M059J (cell line): ENCODE measurements around the gene TRIM29. TPM values are rescaled to one million over a fixed set of nuclear protein-coding genes. Genes with fewer than 3 reads are reported as not detected.
"Not testable (repeated sequence)": the region's sequence is repeated elsewhere in the genome, so short reads cannot be mapped to it uniquely, and the experiment has no call there.

Source experiments
- DNase-seq: peaks from one replicate; pipeline ENCODE4 v3.0.0-alpha.2; 2012; ENCODE audit warnings: low read depth
- total RNA-seq: library from RNA; depleted of rRNA; stranded (reverse); fragments of >200 nt; shearing (Covaris generic); gene quantifications from 2 replicates; pipeline ENCODE4 v1.2.3, GENCODE V29; 2014

TRIM29 gene
- total RNA-seq, 1 experiment from 2014 or later = 0.32 TPM

- peak; percentile 65 for DNase-seq
These were observed 34.4 kb upstream of the TRIM29 start for GRCh38 chr11:120172054-120172911.

GRCh38 chr11:120170741-120171261, 32.9 kb upstream of the TRIM29 start:
- no peak for DNase-seq

GRCh38 chr11:120169981-120170698, 32.2 kb upstream of the TRIM29 start:
- DNase-seq = no peak

GRCh38 chr11:120168960-120169681, 31.2 kb upstream of the TRIM29 start:
- peak; percentile 71 for DNase-seq

- DNase-seq = no peak
These were observed 30.4 kb upstream of the TRIM29 start for GRCh38 chr11:120168108-120168959.

- no peak for DNase-seq
These were observed 29.7 kb upstream of the TRIM29 start for GRCh38 chr11:120167659-120168058.

DNA sequence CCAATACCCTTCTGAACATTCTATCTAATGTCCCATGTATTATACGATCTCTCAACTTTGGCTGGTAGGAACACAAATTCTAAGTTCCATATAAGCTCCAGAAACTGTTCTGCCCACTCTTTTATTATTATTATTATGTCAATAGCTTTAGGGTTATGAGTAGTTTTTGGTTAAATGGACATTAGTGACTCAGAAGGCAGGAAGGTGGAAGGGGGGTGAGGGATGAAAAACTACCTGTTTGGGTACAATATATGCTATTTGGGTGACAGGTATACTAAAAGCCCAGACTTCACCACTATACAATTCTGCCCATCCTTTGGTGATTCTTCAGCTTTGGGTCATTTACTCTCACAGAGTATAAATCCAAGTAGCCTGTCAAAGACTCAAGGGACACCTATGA, 22.5 kb upstream of the TRIM29 start:
- DNase-seq = no peak

DNA sequence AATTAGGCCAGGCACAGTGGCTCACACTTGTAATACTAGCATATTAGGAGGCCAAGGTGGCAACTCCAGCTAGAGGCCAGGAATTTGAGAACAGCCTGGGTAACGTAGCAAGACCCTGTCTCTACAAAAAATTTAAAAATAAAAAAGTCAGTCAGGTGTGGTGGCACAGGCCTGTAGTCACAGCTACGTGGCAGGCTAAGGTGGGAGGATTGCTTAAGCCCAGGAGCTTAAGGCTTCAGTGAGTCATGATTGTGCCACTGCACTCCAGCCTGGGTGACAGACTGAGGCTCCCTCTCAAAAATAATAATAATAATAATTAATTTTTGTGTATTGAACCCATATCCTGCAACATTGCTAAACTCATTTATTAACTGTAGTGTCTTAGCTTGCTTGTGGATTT, 15.3 kb upstream of the TRIM29 start:
- no peak for DNase-seq

GRCh38 chr11:120151536-120151935, 13.6 kb upstream of the TRIM29 start:
- no peak for DNase-seq

GRCh38 chr11:120149246-120149645, 11.3 kb upstream of the TRIM29 start:
- no peak for DNase-seq

DNA sequence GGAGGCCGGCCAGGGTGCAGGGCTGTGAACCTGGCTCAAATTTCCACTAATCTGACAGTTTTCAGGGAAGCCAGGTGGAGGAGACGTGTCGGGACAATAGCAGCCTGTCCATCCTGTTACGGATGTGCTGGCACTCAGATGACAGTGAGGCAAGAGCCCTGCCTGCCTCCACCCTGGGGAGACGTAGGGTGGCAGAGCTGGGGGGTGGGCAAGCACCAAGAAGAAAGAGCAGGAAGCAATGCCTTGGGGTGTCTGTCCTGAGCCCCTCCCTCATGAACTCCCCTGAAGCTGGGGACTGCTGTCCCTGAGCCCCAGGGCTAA, 10.0 kb upstream of the TRIM29 start:
- DNase-seq = no peak

DNA sequence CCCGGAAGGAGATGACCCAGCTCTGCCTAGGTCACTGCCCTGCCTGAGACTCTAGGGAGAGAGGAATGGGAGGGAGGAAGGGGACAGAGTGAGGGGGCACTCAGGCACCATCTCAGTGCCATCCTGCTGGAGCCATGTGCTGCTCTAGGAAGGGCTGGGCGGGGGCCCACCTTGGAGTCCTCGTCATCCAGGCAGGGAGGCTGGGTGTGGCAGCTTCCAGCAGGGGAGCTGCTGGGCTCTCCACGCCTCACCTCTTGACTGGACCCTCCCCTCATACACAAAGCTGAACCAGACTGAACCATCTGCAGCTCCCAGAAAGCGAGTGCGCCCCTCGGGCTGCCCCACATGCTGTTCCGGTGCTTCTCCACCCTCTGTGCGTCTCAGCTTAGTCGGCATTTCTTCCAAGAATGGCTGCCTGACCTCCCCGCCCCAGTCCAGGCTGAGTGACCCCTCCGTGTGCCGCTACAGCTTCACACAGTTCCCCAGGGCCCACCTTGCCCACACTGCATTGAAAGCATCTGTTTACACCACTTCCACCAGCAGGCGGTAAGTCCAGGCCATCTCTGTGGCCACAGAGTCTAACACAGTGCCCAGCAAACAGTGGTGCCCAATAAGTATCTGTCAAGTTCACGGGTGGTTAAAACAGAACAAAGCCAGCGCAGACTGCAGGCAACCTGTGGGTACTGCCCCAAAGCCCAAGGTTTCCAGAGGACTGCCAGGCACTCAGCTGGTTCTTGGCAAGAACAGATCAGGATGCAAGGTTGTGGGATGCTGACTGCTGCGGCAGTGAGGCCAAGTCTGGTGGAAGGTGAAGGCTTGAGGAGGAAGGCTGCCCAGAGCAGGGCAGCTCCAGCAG, 9.4 kb upstream of the TRIM29 start:
- DNase-seq = no peak

GRCh38 chr11:120146413-120147093, 8.6 kb upstream of the TRIM29 start:
- no peak for DNase-seq

DNA sequence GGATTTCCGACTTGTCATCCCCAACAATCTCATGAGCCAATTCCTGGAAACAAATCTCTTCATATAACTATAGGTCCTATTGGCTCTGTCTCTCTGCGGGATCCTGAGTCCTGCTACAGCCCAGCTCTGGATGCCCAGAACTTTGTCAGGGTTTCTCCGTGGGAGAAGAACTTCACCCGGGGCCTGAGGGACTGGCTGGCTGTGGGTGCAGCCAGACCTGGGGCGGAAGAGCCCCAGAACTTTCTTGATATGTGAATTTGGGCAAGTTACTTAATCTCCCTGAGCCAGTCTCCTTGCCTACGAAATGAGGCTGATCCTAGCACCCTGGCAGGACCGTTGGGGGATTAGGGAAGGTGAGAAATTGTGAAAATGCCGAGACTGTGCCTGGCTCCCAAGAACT, 6.6 kb upstream of the TRIM29 start:
- DNase-seq = no peak

DNA sequence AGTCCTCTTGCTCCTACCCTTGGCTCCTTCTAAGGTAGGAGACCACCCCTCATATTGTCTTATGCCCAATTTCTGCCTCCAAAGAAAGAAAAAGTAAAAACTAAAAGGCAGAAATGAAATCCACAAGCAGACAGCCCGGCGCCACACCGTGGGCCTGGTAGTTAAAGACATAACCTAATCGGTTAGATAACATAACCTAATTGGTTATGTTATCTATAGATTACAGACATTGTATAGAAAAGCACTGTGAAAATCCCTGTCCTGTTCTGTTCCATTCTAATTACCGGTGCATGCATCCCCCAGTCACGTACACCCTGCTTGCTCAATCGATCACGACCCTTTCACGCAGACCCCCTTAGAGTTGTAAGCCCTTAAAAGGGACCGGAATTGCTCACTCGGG, 5.6 kb upstream of the TRIM29 start:
- not testable (repeated sequence) for DNase-seq

DNA sequence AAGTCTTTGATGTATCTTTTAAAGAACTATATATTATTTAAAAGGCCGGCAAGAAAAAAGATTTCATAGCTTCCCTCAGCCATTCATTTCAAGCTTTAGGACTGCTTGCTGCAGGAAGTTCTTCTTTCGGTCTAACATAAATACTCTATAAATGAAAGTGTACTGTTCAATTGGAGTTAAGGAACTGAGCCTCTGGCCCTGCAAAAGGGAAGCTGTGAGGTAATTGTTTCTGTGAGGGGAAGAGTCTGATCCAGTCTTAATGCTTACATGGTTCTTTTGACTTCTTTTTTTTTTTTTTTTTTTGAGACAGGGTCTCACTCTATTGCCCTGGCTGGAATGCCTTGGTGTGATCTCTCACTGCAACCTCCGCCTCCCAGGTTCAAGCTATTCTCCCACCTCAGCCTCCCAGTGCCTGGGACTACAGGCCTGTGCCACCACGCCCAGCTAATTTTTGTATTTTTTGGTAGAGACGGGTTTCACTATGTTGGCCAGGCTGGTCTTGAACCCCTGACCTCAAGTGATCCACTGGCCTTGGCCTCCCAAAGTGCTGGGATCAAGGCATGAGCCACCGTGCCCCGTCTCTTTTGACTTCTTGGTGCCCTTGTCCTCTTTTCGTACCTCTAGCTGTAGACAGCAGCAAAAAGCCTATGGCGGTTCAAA, 4.7 kb upstream of the TRIM29 start:
- DNase-seq = no peak

GRCh38 chr11:120141768-120142423, 4.0 kb upstream of the TRIM29 start:
- DNase-seq = no peak

- DNase-seq = no peak
These were observed 3.3 kb upstream of the TRIM29 start for GRCh38 chr11:120141113-120141767.
